Measurements from ENCODE around the gene PTPRE.

The PTPRE gene

DNA sequence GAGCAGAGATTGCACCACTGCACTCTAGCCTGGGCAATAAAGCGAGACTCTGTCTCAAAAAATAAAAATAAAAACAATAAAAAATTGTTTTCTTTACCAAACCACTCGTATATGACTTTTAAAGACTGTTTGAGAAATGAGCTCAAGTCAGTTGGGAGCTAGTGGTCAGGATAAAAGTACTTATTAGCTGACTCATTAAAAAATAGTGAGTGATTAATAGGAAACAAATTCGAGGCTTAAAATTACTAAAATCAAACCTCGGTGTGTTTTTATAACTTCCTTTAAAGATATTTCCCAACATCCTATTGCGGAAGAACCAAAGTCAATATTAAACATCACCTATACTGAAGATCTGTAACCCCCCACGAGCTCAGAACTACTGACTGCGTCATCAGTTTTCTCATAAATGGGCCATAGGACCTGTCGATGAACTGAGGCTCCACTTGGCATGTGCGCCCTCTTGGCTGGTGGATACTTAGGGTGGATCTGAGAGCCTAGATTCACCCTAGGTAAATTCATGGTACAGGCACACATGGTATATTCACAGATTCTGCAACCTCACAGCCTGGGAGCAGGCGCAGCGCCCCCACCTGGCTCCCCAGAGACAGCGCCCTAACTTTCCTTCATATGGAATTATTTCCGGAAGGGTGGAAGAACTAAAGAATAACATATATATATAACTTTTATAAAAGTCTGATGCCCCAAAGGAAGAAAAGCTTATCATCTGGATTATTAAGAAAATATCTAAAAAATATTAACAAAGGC lies 210.1 kb downstream of the PTPRE start:
- Histone ChIP-seq H3K4me3 (ENCODE audit: low read length) (no peak overlapping the region), H3K4me1 (ENCODE audit: insufficient read depth, low read length) (no peaks in the 10 kb centered on the region), H3K36me3 (ENCODE audit: insufficient read depth, low read length) (peaks cover 89% of the 10 kb centered on the region), H3K27ac (ENCODE audit: low read depth, low read length) (no peak overlapping the region), H3K27me3 (ENCODE audit: insufficient read depth, low read length) (no peaks in the 10 kb centered on the region), H3K9ac (ENCODE audit: low read depth, low read length) (no peak overlapping the region), H3K9me3 (ENCODE audit: insufficient read depth, low read depth, low read length) (no peaks in the 10 kb centered on the region)
- WGBS: 92% methylated on average over 11 of the region's 13 CpGs

DNA sequence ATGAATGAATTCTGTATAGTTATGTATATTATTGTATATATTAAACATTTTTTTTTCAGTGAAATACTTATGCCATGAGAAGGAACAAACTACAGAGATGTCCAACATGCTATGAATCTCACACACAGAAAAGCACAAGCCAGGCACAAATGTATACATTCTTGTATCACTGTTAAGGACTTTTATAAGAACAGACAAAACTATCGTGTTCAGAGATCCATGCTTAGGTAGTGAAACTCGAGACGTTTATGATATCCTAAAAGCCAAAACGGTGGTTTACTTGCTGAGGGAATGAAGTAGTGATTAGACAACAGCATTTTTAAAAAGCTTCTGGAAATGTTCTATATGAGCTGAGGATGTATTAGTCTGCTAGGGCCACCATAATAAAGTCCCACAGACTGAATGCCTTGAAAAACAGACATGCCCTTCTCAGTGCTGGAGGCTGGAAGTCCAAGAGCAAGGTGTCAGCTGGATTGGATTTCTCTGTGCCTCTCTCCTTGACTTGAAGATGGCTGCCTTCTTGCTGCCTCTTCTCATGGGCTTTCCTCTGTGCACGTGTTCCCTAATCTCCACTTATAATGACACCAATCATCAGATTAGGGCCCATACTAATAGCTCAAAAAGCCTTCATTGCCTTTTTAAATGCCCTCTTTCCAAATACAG lies 215.0 kb downstream of the PTPRE start:
- 97% methylated on average over 5 of the region's 5 CpGs for WGBS
- Histone ChIP-seq H3K27me3 (ENCODE audit: insufficient read depth, low read length) (peaks cover 5% of the 10 kb centered on the region; the same call in 1 of the 2 replicates), H3K27ac (ENCODE audit: low read depth, low read length) (no peak overlapping the region), H3K4me1 (ENCODE audit: insufficient read depth, low read length) (peaks cover 5% of the 10 kb centered on the region), H3K9me3 (ENCODE audit: insufficient read depth, low read depth, low read length) (no peaks in the 10 kb centered on the region), H3K9ac (ENCODE audit: low read depth, low read length) (no peak overlapping the region), H3K4me3 (ENCODE audit: low read length) (no peak overlapping the region), H3K36me3 (ENCODE audit: insufficient read depth, low read length) (peaks cover 58% of the 10 kb centered on the region)

DNA sequence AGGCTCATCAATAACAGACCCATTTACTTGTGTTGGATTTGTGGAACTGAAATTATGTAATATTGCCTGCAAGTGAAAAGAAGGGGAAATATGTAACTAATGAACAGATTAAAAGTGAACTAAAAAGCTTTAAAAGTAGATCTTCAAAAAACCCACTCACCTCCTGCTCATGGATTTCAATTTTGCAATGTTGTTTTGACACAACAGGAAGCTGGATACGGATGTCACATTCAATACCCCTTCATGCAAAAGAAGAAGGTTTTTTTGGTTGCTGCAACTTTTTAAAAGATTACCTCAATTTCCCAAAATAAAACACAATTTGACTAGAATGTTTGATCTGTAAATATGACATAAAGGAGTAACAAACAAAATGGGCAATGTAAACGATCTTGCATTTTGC lies 216.0 kb downstream of the PTPRE start:
- Histone ChIP-seq H3K36me3 (ENCODE audit: insufficient read depth, low read length) (peaks cover 49% of the 10 kb centered on the region), H3K4me1 (ENCODE audit: insufficient read depth, low read length) (peaks cover 9% of the 10 kb centered on the region), H3K9ac (ENCODE audit: low read depth, low read length) (no peak overlapping the region), H3K9me3 (ENCODE audit: insufficient read depth, low read depth, low read length) (no peaks in the 10 kb centered on the region), H3K27ac (ENCODE audit: low read depth, low read length) (no peak overlapping the region), H3K4me3 (ENCODE audit: low read length) (no peak overlapping the region), H3K27me3 (ENCODE audit: insufficient read depth, low read length) (peaks cover 5% of the 10 kb centered on the region; the same call in 1 of the 2 replicates)
- 90% methylated on average over 2 of the region's 2 CpGs for WGBS

DNA sequence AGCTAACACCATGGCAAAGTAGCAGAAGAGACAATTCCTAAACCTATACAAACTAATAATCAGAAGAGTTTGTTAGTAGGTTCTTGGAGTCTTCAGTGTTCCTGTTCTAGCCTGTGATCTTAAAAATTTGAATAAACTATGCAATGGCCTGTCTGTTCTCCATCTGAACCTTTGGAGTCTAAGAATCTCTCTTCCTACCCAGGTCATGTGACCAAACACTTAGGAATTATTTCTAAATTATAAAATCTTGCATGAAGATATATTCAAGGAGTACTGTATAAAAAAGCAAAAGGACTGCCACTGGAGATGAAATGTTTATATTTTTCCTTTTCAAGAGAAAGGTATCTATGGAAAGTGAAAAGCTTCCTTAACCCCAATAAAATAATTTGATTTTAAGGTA lies 216.9 kb downstream of the PTPRE start:
- H3K9ac ChIP-seq (ENCODE audit: low read depth, low read length): no peak overlapping the region
- H3K4me3 ChIP-seq (ENCODE audit: low read length): no peak overlapping the region
- H3K4me1 ChIP-seq (ENCODE audit: insufficient read depth, low read length): peaks cover 9% of the 10 kb centered on the region
- H3K36me3 ChIP-seq (ENCODE audit: insufficient read depth, low read length): peaks cover 42% of the 10 kb centered on the region
- H3K27me3 ChIP-seq (ENCODE audit: insufficient read depth, low read length): peaks cover 5% of the 10 kb centered on the region; the same call in 1 of the 2 replicates
- no peaks in the 10 kb centered on the region for H3K9me3 ChIP-seq (ENCODE audit: insufficient read depth, low read depth, low read length)
- no peak overlapping the region for H3K27ac ChIP-seq (ENCODE audit: low read depth, low read length)

DNA sequence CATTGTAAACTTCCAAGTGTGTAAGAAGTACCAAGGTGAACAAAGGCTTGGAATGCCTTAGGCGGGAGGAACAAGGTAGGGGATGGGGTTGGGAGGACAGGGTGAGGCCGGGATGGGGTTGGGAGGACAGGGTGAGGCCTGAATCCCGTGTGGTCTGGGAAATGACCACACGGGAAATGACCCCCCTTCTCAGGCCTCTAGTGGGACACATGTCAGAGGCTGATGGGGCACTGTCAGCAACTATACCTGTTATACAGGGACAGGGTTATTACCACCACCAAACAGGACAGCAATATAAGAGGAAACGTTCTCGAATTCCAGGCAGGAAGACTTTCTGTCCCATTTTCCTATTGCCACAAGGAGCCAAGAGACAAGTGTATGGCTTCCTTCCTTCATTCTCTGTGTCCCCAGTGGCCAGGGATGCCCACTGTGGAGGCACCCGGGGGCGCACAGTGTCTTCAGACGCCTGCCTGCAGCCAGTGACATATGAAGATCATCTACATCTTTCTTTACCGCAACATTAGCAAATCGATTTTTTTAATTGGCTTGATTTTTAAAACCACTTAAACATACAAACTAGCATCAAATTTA lies 218.0 kb downstream of the PTPRE start:
- WGBS: 38% methylated on average over 11 of the region's 11 CpGs
- Histone ChIP-seq H3K4me3 (ENCODE audit: low read length) (peak overlapping the region; percentile 95), H3K27me3 (ENCODE audit: insufficient read depth, low read length) (peaks cover 5% of the 10 kb centered on the region; the same call in 1 of the 2 replicates), H3K4me1 (ENCODE audit: insufficient read depth, low read length) (peaks cover 9% of the 10 kb centered on the region), H3K9ac (ENCODE audit: low read depth, low read length) (peak overlapping the region; percentile 90; the same call in 1 of the 2 replicates), H3K27ac (ENCODE audit: low read depth, low read length) (no peak overlapping the region), H3K36me3 (ENCODE audit: insufficient read depth, low read length) (peaks cover 32% of the 10 kb centered on the region), H3K9me3 (ENCODE audit: insufficient read depth, low read depth, low read length) (no peaks in the 10 kb centered on the region)

DNA sequence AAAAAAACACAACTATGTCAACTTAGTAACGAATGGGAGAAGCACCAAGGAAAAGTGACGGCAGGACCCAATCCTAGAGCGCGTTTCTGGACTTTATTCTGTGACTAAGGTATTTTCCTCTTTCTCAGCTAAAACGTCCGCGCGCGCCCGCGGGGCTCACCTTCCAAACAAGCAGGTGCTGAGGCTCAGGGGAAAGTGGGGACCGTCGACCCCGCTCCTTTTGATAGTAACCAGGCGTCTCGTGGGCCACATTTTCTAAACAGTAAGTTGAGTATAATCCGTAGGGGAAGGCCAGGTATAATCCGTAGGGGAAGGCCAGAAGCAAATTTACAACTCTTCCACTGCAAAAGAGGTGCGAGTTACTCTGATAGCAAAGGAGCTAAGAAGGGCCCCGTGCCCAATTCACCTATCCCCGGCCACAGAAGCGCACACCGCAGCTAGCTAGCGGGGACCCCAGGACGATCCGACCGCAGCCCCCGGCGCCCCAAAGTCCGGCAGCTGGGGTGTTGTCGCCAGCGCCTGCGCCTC lies 218.6 kb downstream of the PTPRE start:
- WGBS: 1% methylated on average over 33 of the region's 33 CpGs
- peaks cover 9% of the 10 kb centered on the region for H3K4me1 ChIP-seq (ENCODE audit: insufficient read depth, low read length)
- H3K27me3 ChIP-seq (ENCODE audit: insufficient read depth, low read length): peaks cover 5% of the 10 kb centered on the region; the same call in 1 of the 2 replicates
- peaks cover 30% of the 10 kb centered on the region for H3K36me3 ChIP-seq (ENCODE audit: insufficient read depth, low read length)
- peak overlapping the region; percentile 95 for H3K4me3 ChIP-seq (ENCODE audit: low read length)
- H3K9me3 ChIP-seq (ENCODE audit: insufficient read depth, low read depth, low read length): no peaks in the 10 kb centered on the region
- no peak overlapping the region for H3K27ac ChIP-seq (ENCODE audit: low read depth, low read length)
- H3K9ac ChIP-seq (ENCODE audit: low read depth, low read length): peak overlapping the region; percentile 90

DNA sequence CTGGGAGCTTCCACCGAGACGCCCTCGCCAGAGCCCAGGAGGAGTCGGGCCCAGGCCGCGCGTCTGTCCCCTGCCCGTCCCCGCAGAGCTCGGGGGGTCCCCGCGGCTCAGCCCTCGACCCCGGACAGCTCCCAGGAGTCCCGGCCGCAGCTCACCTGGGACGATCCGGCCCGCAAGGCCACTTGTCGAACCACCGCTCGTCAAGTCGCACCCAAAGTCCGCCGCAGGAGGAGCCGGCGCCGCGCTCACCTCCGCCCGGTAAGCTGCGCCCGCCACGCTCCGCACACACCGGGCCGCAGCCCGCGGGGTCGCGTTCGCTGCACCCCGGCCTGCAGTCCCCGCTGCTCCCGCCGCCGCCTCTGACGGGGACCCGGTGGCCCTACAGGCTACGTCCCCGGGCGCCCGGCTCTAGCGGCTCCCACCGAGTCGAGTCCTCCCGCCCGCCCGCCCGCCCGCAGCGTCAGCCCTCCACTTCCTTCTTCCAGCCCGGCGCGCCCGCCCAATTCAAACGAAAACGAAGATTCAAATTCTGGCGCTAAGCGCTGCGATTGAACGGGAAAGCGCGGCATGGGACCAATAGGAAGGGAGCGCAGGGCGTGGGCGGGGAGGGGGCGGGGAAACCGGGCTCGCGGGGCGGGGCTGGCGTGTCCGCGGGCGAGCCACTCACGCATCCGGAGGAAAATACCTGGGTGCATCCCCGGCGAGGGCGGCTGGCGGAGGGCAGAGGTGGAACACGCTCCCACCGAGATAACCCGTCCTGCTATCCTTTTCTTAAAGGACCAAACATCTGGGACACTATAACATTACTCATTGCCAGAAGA lies 219.3 kb downstream of the PTPRE start, which contains the start of gene MKI67:
Gene MKI67 (minus strand): TSS at position 480 of the 821 bp plus-strand sequence. CDS start 756 bp downstream, outside the sequence.
- H3K36me3 ChIP-seq (ENCODE audit: insufficient read depth, low read length): peaks cover 24% of the 10 kb centered on the region
- H3K4me3 ChIP-seq (ENCODE audit: low read length): peak within 1 kb of the TSS; percentile 95
- no peaks in the 10 kb centered on the region for H3K9me3 ChIP-seq (ENCODE audit: insufficient read depth, low read depth, low read length)
- peak within 1 kb of the TSS; percentile 90 for H3K9ac ChIP-seq (ENCODE audit: low read depth, low read length)
- peaks cover 5% of the 10 kb centered on the region; the same call in 1 of the 2 replicates for H3K27me3 ChIP-seq (ENCODE audit: insufficient read depth, low read length)
- H3K4me1 ChIP-seq (ENCODE audit: insufficient read depth, low read length): peaks cover 9% of the 10 kb centered on the region
- no peak within 1 kb of the TSS for H3K27ac ChIP-seq (ENCODE audit: low read depth, low read length)
- under 1% methylated on average over 94 of the region's 95 CpGs for WGBS

DNA sequence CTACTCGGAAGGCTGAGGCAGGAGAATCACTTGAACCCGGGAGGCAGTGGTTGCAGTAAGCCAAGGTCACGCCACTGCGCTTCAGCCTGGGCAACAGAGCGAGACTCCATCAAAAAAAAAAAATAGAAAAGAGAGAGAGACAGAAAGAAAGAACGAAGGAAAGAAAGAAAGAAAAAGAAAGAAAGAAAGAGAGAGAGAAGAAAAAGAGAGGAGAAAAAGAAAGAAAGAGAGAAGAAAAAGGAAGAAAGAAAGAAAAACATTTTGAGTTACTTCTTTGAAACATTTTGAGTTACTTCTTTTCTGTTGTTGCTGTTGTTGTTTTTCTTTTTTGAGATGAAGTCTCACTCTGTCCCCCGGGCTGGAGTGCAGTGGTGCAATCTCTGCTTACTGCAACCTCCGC lies 221.7 kb downstream of the PTPRE start:
- H3K27ac ChIP-seq (ENCODE audit: low read depth, low read length): no peak overlapping the region
- 78% methylated on average over 8 of the region's 8 CpGs for WGBS
- no peaks in the 10 kb centered on the region for H3K9me3 ChIP-seq (ENCODE audit: insufficient read depth, low read depth, low read length)
- peaks cover 9% of the 10 kb centered on the region for H3K4me1 ChIP-seq (ENCODE audit: insufficient read depth, low read length)
- H3K36me3 ChIP-seq (ENCODE audit: insufficient read depth, low read length): peaks cover 2% of the 10 kb centered on the region; the same call in 1 of the 2 replicates
- no peak overlapping the region for H3K9ac ChIP-seq (ENCODE audit: low read depth, low read length)
- H3K27me3 ChIP-seq (ENCODE audit: insufficient read depth, low read length): peaks cover 5% of the 10 kb centered on the region; the same call in 1 of the 2 replicates
- no peak overlapping the region for H3K4me3 ChIP-seq (ENCODE audit: low read length)

DNA sequence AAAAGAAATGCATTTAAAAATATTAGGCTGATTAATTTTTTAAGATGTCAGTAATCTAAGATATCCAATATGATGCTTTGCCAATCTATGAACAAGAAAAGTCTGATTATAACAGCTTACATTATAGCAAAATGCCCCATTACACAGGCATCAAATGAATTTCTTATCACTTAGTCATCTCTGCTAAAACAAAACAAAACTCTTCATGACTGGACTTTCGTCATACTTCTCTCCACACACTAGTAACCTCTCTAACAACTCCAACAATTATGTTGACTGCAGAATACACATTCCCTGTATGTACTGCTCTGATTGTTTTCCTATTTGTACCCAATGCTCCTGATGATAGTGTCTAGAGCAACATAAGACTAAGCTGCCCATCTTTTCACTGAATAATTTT lies 223.1 kb downstream of the PTPRE start:
- 90% methylated on average over 1 of the region's 1 CpG for WGBS

More for the DNA sequence above, 223.1 kb downstream of the PTPRE start:
- Histone ChIP-seq H3K9ac (ENCODE audit: low read depth, low read length) (no peak overlapping the region), H3K27ac (ENCODE audit: low read depth, low read length) (no peak overlapping the region), H3K4me3 (ENCODE audit: low read length) (no peak overlapping the region), H3K36me3 (ENCODE audit: insufficient read depth, low read length) (no peaks in the 10 kb centered on the region), H3K27me3 (ENCODE audit: insufficient read depth, low read length) (peaks cover 5% of the 10 kb centered on the region; the same call in 1 of the 2 replicates), H3K4me1 (ENCODE audit: insufficient read depth, low read length) (peaks cover 6% of the 10 kb centered on the region), H3K9me3 (ENCODE audit: insufficient read depth, low read depth, low read length) (no peaks in the 10 kb centered on the region)
